Fibroblast of skin of left biceps (primary cell): Measurements from ENCODE around the gene AMELY.
"Not testable (repeated sequence)": the region's sequence is repeated elsewhere in the genome, so short reads cannot be mapped to it uniquely, and the experiment has no call there.

Experiments
- DNase-seq, 2 experiments: peaks; one replicate each; pipeline ENCODE4 v3.0.0-alpha.2; 2013; ENCODE audit warnings: low read depth in 2 of 2

The AMELY gene, protein sequence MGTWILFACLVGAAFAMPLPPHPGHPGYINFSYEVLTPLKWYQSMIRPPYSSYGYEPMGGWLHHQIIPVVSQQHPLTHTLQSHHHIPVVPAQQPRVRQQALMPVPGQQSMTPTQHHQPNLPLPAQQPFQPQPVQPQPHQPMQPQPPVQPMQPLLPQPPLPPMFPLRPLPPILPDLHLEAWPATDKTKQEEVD

DNA sequence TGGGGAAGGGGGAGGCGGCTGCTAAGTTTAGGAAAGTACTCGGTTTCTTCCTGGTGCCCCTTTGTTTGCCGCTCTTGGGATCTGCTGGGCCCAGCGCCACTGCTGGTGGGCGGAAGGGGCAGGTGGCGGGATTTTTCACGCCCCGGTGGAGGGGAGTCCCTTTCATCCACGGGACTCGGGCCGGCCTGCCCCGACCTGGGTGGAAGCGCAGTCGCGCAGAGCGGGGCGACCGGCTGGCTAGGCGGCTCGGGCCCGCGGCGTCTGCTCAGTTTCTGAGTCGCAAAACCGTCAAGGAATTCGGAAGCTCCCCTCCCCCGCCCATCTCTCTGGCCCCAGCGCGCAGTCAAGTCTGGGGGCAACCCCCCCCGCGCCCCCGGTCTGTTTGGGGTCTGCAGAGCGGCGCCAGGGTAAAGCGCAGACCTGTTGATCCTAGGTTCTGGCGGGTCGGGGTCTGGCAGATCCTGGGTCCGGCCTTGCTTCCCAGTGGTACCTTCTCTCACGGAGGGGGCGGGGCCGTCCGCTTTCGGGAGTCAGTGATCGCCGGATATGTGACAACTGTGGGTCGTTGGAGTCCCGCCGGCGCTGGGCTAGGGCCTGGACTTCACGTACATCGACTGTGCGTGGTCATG, at the start of gene AMELY:
AMELY (minus strand) TSS at position 500 of the 629 bp plus-strand sequence. CDS start 39,144 bp downstream, outside the sequence.
- no peak for DNase-seq

DNA sequence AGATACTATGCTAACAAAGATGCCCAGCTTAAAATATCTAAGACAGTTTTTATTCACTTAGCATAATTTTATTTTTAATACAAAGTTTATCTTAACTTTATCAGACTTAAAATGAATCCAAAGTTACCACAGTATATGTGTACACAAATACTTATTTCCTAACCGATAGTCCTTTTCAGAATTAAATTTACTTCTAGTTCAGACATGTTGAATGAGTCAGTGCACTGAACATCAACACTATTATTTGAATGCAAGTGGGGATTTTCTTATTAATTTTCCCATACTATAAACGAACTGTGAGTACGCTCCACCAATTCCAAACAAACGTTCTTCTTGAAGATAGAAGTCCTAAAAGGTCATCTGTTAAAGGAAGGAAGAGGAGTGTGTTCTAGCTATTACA, 38.4 kb upstream of the AMELY start:
- DNase-seq, result no peak

DNA sequence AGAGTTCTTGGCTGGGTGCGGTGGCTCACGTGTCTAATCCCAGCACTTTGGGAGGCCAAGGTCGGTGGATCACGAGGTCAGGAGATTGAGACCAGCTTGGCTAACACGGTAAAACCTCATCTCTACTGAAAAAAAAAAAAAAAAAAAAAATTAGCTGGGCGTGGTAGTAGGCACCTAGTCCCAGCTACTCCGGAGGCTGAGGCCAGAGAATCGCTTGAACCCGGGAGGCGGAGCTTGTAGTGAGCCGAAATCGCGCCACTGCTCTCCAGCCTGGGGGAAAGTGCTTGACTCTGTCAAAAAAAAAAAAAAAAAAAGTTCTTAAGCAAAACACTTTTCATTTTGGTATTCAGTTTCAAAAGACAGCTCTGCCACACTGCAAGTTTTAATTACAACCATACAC, 36.8 kb upstream of the AMELY start:
- DNase-seq, result no peak

DNA sequence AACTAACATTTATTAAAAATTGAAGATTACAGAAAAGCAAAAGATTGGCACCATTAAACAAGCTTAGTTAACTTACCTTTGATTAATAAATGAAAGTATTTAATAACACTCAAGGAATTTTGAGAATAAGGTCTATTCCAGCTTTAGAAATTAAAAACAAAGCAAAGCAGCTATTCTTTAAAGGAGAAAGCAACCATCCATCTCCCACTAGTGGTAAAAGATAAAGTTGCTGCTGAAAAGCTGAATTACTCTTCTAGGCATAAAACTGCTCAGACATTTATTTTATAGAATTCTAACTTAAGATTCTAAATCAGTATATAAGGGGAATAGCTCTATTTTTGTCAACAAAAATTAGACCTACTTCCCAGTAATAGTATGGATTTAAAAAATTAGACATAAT, 36.1 kb upstream of the AMELY start:
- DNase-seq, result no peak

DNA sequence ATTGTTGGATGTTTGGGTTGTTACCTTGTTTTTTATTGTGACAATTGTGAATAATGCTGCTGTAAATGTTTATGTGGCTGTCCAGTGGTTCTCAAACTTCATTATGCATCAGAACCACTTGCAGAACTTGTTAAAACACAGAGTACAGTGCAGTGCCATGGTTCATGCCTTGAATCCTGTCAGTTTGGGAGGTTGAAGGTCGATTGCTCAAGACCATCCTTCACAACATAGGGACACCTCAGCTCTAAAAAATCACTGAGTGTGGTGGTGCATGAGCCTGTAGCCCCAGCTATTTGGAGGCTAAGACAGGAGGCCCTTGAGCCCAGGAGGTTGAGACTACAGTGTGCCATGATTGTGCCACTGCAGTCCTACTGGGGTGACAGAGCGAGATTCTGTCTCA, 23.9 kb upstream of the AMELY start:
- no peak for DNase-seq

DNA sequence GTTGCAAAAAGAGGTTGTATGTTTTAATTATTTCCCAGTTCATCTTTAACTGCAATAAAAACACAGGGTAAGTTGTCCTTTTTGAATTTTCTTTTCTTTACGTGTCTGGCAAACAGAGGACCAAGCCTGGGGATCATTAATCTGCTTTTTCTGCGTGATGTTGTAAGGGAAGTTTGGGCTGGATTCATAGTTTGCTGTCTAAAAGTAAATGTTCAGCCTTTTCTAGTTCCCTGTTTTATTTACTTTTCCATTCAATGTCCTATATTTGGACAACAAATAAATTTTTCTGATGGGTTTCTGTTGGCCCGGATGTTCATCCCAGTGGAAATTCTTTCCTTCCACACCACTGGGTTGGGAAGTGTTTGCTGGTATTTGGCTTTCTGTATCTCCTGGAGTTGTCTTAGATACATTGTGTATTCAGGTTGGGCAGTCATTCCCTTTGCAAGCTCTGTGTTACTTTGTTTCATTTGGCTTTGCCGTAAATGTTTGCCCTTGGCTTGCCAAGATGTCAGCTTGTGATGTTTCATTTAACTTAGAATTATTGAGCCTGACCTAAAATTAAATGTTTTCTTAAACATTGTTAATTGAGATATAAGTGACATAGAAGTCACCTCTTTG, 20.3 kb upstream of the AMELY start:
- no peak for DNase-seq

DNA sequence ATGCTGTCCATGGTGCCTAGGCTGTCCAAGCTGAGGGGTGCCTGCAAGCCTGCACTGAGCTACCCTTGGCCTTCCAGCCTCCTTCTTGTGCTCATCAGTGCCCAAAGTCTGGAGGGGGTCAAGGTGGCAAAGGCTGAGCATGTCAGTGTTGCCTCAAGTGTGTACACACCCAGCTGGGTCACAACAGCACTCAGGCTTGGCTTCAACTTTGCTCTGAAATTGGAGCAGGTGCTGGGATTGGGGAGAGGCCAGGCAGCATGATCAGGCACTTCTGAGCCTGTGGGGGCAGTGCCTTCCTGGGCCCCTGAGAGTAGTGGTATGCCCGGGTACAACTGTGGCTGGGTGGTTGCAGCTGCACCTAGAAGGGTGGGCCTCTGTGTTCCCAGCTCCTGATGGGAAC, 17.7 kb upstream of the AMELY start:
- DNase-seq, result no peak

DNA sequence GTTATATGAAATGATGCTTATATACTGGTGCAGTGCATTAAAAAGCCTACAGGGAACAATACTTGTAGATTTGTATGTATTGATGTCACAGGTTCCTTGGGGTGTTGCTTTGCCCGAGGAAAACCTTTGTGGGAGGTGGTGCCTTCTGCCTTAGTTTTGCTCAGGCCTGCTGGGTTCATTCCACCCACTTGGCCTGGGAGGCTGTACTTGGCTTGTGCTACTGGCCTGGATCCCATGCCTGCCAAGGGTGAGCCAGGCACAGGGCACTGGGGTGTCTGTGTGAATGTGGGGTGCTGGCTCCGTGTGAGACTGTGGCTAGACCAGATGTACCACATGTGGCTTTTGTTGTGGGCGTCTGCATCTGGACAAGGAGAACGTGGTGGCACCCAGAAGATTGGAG, 16.7 kb upstream of the AMELY start:
- DNase-seq, result no peak

DNA sequence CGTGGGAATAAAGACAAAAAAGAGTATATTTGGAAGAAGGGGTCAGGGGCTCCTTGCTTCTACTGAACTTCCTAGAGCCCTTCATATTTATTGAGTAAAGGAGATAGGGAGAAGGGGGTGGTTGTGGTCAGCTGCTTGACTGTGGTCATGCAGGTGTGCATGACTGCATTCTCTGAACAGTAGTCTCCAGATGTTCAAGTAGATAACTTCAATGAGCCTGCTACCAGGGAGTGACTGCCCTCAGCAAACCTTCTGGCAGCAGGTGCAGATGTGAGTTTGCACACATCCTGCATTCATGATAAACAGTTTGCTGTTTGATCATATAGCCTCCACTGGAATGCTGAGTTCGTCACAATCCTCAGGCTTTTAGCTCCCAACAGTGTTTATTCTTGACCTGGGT, 9.5 kb upstream of the AMELY start:
- DNase-seq, result no peak

DNA sequence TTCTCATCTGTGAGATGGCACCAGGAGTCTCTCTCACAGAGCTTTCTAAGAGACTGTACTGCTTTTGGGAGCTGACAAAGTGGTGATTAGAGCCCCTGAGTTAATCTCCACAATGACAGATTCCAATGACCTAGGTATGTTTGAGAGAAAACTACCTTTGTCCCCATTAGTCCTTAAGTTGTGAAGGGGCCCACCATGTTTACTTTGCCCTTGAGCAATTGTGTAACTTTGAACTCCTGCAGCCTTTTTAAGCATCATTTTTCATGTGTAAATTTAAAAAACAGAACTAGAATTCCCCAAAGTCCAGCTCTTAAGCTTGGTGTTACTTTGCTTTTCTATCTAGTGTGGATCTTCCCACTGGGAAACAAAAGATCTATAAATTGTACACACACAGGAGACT, 1.8 kb upstream of the AMELY start:
- no peak for DNase-seq

DNA sequence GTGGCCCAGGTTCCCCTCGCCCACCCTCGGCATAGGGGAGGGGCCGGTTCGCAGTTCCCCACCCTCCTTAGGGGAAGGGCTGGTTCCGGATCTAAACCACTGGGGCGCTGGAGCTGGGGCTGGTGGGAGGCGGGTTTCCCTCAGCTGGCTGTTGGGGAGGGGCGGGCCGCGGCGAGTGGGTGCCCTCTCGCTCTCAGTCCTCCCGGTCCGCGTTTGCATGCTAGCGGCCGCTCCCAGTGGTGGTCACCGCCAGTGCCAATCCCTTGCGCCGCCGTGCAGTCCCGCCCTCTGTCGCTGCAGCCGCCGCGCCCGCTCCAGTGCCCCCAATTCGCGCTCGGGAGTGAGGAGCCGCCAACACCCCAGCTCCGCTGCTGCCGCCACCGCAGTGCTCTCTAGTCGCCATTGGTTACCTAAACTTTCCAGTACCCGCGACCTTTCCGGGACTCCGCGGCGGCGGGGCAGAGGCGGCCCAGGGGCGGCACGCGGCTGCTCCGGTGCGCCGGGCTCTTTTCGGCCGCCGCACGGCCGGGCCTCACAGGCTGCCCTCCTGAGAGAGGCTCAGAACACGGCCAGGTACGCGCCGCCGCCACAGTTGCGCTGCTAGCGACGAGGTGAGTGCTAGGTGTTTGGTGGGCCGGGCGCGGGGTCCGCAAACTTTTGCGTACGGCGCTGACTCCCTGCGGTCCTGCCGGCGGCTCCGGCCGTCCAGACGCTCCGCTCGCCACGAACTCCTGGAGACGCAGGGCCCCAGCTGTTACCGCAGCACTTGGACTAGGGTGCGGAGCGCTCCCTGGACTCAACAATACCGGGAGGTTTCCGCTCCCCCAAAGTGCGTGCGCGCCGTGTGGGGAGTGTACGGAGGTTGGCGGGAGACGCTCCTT, 940 bp downstream of the AMELY start, which contains the start of gene TBL1Y:
TBL1Y (plus strand) TSS at position 326 of the 881 bp plus-strand sequence. CDS start 114,388 bp downstream, outside the sequence.
- no peak for DNase-seq

DNA sequence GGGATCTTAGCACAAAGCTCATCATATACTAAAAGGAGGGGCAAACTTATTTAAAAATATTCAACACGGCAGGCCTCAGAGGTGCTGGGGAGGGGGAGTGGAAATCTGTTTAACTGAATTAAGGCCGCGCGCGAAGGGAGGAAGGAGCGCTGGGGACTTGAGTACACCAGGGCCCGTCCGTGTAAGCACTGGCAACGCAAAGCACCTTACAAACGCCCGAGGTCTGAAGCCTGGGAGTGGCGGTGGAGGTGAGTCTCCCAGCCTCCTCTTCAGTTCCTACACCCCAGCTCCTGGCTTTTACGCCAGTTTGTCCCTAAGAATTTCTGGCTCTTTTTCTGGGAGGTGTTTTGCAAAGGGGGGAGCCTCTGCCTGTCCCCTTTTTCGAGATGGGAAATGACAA, 1.7 kb downstream of the AMELY start:
- DNase-seq, result no peak

DNA sequence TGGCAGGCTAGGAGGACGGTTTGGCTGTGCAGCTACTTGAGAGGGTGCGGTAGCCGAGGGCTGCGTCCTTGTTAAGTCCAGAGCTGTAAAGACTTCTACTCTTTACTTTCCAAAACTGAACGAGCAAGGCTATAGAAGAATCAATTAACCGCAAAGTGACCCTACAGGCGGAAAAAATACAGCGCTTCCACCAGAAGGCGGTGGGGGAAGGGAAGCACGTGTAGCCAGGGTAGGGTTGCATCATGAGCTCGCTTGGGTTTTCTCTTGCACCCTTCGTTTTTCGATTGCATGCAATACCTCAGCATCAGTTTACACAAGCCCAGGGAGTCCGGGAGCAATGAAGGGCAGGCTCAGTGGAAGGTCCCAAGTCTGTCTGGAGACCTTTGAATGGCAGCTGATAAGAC, 2.4 kb downstream of the AMELY start:
- DNase-seq, result no peak

DNA sequence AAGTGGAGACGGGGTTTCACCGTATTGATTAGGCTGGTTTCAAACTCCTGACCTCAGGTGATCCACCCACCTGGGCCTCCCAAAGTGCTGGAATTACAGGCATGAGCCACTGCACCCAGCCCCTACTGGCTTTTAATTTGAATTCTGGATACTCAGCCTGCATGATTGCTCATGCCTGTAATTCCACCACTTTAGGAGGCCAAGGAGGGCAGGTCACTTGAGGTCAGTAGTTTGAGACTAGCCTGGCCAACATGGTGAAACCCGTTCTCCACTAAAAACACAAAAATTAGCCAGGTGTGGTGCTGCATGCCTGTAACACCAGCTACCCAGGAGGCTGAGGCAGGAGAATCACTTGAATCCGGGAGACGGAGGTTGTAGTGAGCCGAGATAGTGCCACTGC, 3.5 kb downstream of the AMELY start:
- DNase-seq, result not testable (repeated sequence)

DNA sequence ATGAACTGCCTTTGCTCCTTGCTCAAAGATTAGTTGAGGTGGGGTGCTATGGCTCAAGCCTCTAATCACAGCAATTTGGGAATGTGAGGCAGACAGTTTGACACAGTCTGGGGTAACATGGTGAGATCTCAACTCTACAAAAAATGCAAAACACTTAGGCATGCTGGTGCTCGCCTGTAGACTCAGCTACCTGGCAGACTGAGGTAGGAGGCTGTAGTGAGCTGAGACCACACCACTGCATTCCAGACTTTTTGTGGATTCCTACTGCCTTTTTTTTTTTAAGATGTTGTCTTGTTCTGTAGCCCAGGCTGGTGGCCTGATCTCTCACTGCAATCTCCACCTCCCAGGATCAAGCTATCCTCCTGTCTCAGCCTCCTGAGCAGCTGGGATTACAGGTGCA, 4.0 kb downstream of the AMELY start:
- DNase-seq, result no peak

DNA sequence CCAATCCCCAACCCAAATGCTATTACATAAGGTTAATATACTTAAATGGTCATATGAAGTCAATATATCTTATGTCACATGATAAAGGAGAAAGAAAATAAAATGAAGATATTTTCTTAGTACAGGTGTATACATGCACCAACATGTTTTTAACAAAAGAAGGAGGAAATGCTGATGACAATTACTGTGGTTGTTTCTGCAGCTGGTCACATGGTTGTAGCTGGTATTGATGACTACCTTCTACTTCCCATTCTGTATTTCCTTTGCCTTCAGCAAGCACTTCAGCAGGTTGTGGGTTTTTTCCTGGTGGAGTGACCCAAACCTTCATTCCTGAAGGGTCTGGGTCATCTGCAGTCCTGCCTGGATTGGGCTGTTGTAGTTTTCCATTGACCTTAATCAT, 9.4 kb downstream of the AMELY start:
- not testable (repeated sequence) for DNase-seq

DNA sequence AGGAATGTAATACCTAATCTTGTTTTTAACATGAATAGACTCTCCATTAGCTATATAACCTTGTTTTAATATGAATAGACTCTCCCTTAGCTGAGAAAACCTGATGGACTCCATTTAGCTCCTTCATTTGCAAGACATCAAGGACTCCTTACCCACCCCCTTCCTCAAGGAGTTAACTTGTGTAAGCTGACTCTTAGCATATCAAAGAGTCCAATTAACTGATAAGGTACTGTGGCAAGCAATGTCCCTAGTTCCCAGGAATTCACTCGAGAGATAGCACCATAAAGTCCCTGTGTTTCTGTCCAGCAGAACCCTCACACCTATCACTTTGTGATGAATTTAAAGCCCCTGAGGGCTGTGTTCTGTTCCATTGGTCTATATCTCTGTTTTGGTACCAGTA, 16.3 kb downstream of the AMELY start:
- DNase-seq, result no peak

DNA sequence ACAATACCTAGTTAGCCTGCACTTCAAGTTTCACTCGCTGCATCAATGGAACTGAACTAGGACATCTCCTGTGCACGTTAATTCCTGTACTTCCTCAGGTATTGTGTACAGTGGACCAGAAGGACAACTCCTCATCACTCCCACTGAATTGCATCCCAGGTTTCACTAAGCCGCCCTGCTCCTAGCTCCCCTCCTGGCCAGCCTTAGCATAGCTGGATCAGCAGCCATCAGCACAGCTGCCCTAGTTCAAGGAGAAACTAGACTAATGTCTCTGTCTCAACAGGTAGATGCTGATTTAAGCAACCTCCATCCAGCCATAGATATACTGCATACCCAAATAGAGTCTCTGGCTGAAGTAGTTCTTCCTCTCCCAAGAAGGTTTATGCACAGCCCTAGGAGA, 17.1 kb downstream of the AMELY start:
- DNase-seq, result no peak

DNA sequence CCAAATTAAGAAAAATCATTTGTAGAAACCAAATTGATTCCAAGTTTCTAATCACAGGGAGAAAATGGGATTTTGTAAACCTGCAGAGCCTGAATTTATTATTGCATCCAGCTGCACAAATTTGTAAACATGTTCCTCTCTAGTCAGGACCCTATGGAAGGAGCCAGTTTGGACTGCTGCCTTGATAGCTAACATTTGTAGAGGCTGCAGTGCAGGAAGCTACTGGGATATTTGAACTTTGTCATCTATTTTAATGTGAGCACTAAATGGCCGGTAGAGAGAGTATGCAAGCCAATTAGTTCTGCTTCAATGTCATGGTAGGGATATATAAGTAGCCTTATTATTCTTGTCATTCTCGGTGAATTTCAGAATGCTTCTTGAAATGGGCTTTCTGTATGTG, 62.2 kb downstream of the AMELY start:
- no peak for DNase-seq

DNA sequence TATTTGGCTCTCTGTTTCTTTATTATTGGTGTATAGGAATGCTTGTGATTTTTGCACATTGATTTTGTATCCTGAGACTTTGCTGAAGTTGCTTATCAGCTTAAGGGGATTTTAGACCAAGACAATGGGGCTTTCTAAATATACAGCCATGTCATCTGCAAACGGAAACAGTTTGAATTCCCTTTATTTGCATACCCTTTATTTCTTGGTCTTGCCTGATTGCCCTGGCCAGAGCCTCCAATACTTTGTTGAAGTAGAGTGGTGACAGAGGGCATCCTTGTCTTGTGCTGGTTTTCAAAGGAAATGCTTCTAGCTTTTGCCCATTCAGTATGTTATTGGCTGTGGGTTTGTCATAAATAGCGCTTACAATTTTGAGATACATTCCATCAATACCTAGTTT, 68.9 kb downstream of the AMELY start:
- DNase-seq, result not testable (repeated sequence)
